GM18526 (cell line): Measurements from ENCODE around the gene SH3PXD2A.

Experiments
- POLR2A ChIP-seq: IDR thresholded peaks from 3 replicates; pipeline ENCODE4 v1.6.1; 2011; ENCODE audit not compliant: insufficient read length; ENCODE audit errors: extremely low read depth

SH3PXD2A gene

GRCh38 chr10:103829838-103830465 is 25.4 kb downstream of the SH3PXD2A start:
- TF ChIP-seq POLR2A = no peak

- TF ChIP-seq POLR2A = no peak
These were observed 26.1 kb downstream of the SH3PXD2A start for GRCh38 chr10:103829278-103829677.

- TF ChIP-seq POLR2A = no peak
These were observed 26.7 kb downstream of the SH3PXD2A start for GRCh38 chr10:103828587-103829197.

GRCh38 chr10:103828107-103828506 is 27.3 kb downstream of the SH3PXD2A start:
- no peak for TF ChIP-seq POLR2A

- TF ChIP-seq POLR2A = no peak
These were observed 28.5 kb downstream of the SH3PXD2A start for GRCh38 chr10:103826885-103827284.

GRCh38 chr10:103824281-103824680 is 31.1 kb downstream of the SH3PXD2A start:
- no peak for TF ChIP-seq POLR2A

- TF ChIP-seq POLR2A = no peak
These were observed 31.6 kb downstream of the SH3PXD2A start for GRCh38 chr10:103823706-103824272.

GRCh38 chr10:103822800-103823199 is 32.6 kb downstream of the SH3PXD2A start:
- no peak for TF ChIP-seq POLR2A

- no peak for TF ChIP-seq POLR2A
These were observed 33.2 kb downstream of the SH3PXD2A start for GRCh38 chr10:103822107-103822716.

- TF ChIP-seq POLR2A = no peak
These were observed 35.0 kb downstream of the SH3PXD2A start for GRCh38 chr10:103820101-103821062.

- no peak for TF ChIP-seq POLR2A
These were observed 35.9 kb downstream of the SH3PXD2A start for GRCh38 chr10:103819493-103819892.

GRCh38 chr10:103818765-103819374 is 36.5 kb downstream of the SH3PXD2A start:
- TF ChIP-seq POLR2A = no peak

- TF ChIP-seq POLR2A = no peak
These were observed 37.3 kb downstream of the SH3PXD2A start for GRCh38 chr10:103818105-103818504.

GRCh38 chr10:103816431-103816830 is 38.9 kb downstream of the SH3PXD2A start:
- TF ChIP-seq POLR2A = no peak

GRCh38 chr10:103814626-103815370 is 40.6 kb downstream of the SH3PXD2A start:
- no peak for TF ChIP-seq POLR2A

- no peak for TF ChIP-seq POLR2A
These were observed 41.3 kb downstream of the SH3PXD2A start for GRCh38 chr10:103814105-103814504.
